Thoracic aorta (tissue), 2 donors: ENCODE data around the gene MAML3. TPM values are rescaled to one million over a fixed set of nuclear protein-coding genes. Genes with fewer than 3 reads are reported as not detected.

Source experiments
- ATAC-seq: fragments of 150-250 bp; one replicate; pipeline ENCODE4 v1.8.0; 2017; ENCODE audit warnings: low read depth; ENCODE audit not compliant: insufficient number of reproducible peaks, low FRiP score
- DNase-seq: peaks from one replicate; pipeline ENCODE4 v3.0.0-alpha.2; 2020; ENCODE audit warnings: low spot score
- H3K27ac ChIP-seq, 2 donors: fragments of 200-600 bp; sonication (generic); 1 replicate in 1 of 2; 2 replicates in 1 of 2; pipeline ENCODE4 v1.5.1; 2016; ENCODE audit warnings: mild to moderate bottlenecking in 2 of 2, moderate library complexity in 2 of 2
- H3K27me3 ChIP-seq: fragments of 200-600 bp; sonication (generic); replicated peaks from 2 replicates; pipeline ENCODE4 v1.6.0; 2016; ENCODE audit warnings: mild to moderate bottlenecking; ENCODE audit not compliant: insufficient read depth
- H3K36me3 ChIP-seq: fragments of 200-600 bp; sonication (generic); one replicate; pipeline ENCODE4 v1.5.1; 2016
- H3K4me1 ChIP-seq, 2 donors: fragments of 200-600 bp; sonication (generic); 1 replicate in 1 of 2; 2 replicates in 1 of 2; pipeline versions ENCODE4 v1.5.1 to v1.6.0; 2016; ENCODE audit warnings: low read depth in 2 of 2, mild to moderate bottlenecking in 1 of 2; ENCODE audit not compliant: control insufficient read depth in 1 of 2
- H3K4me3 ChIP-seq: fragments of 200-600 bp; sonication (generic); 2 replicates; pipeline ENCODE4 v1.5.1; 2016; ENCODE audit warnings: mild to moderate bottlenecking
- H3K9me3 ChIP-seq: fragments of 200-600 bp; sonication (generic); 2 replicates; pipeline ENCODE4 v1.5.1; 2016
- total RNA-seq, 2 donors: library from RNA; depleted of rRNA; stranded (reverse); fragments of >200 nt; gene quantifications; one replicate each; pipeline versions ENCODE4 v1.1.0 to v1.2.3, GENCODE V29; 2016
- TF ChIP-seq, protein P1 (sequence below): fragments of 200-600 bp; sonication (generic); IDR thresholded peaks from one replicate; pipeline ENCODE4 v1.5.1; 2019; ENCODE audit warnings: antibody characterized with exemption

MAML3 gene
- total RNA-seq, 2 donors from 2014 or later: 7.3 to 14.1 TPM

GRCh38 chr4:140068271-140068670 is 85.7 kb downstream of the MAML3 start:
- no peak overlapping the region for H3K4me3 ChIP-seq
- H3K27me3 ChIP-seq: no peaks in the 10 kb centered on the region
- no peak overlapping the region for H3K27ac ChIP-seq
- no peaks in the 10 kb centered on the region for H3K36me3 ChIP-seq
- H3K9me3 ChIP-seq: no peaks in the 10 kb centered on the region
- peaks cover 25% of the 10 kb centered on the region in 2 donors for H3K4me1 ChIP-seq
- no peak for DNase-seq
- TF ChIP-seq, protein P1, sequence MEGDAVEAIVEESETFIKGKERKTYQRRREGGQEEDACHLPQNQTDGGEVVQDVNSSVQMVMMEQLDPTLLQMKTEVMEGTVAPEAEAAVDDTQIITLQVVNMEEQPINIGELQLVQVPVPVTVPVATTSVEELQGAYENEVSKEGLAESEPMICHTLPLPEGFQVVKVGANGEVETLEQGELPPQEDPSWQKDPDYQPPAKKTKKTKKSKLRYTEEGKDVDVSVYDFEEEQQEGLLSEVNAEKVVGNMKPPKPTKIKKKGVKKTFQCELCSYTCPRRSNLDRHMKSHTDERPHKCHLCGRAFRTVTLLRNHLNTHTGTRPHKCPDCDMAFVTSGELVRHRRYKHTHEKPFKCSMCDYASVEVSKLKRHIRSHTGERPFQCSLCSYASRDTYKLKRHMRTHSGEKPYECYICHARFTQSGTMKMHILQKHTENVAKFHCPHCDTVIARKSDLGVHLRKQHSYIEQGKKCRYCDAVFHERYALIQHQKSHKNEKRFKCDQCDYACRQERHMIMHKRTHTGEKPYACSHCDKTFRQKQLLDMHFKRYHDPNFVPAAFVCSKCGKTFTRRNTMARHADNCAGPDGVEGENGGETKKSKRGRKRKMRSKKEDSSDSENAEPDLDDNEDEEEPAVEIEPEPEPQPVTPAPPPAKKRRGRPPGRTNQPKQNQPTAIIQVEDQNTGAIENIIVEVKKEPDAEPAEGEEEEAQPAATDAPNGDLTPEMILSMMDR: no peak
- ATAC-seq: no peak

GRCh38 chr4:140066031-140066930 is 87.7 kb downstream of the MAML3 start:
- no peaks in the 10 kb centered on the region for H3K9me3 ChIP-seq
- H3K4me3 ChIP-seq: no peak overlapping the region
- H3K27ac ChIP-seq: no peak overlapping the region
- no peaks in the 10 kb centered on the region for H3K27me3 ChIP-seq
- ATAC-seq: no peak
- TF ChIP-seq, protein P1: no peak
- H3K36me3 ChIP-seq: no peaks in the 10 kb centered on the region
- DNase-seq: no peak
- peaks cover 18 to 23% of the 10 kb centered on the region in 2 donors for H3K4me1 ChIP-seq

GRCh38 chr4:140065393-140065792 is 88.6 kb downstream of the MAML3 start:
- Histone ChIP-seq H3K27ac (no peak overlapping the region), H3K9me3 (no peaks in the 10 kb centered on the region), H3K27me3 (no peaks in the 10 kb centered on the region), H3K4me1 (peaks cover 17 to 23% of the 10 kb centered on the region in 2 donors), H3K4me3 (no peak overlapping the region), H3K36me3 (no peaks in the 10 kb centered on the region)
- no peak for DNase-seq
- TF ChIP-seq, protein P1: no peak
- no peak for ATAC-seq

GRCh38 chr4:140061659-140062289 is 92.2 kb downstream of the MAML3 start:
- Histone ChIP-seq H3K9me3 (no peaks in the 10 kb centered on the region), H3K4me1 (peaks cover 10 to 25% of the 10 kb centered on the region in 2 donors), H3K27ac (peak overlapping the region; percentile 31 to 63), H3K36me3 (no peaks in the 10 kb centered on the region), H3K4me3 (no peak overlapping the region), H3K27me3 (no peaks in the 10 kb centered on the region)
- no peak for ATAC-seq
- TF ChIP-seq, protein P1: no peak
- no peak for DNase-seq

DNA sequence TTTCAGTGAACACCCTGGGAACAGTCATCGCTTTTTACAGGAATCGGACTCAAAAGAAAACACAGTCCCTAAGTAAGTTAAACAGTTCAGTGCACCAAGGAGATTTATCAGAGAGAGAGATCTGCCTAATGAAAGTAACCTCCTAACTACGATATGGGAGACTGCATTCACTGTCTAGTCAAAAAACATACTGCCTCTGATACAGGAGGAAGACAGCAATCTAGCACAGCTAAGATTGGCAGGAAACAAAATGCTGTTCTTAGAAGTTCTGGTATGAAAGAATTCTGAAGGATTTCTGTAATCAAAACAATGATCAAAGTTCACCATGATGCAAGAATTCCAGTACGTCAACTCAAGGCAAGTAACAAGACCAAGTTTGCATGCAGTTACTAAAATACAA is 92.8 kb downstream of the MAML3 start:
- DNase-seq: no peak
- Histone ChIP-seq H3K36me3 (no peaks in the 10 kb centered on the region), H3K4me3 (peak overlapping the region; percentile 54), H3K4me1 (peaks cover 10 to 25% of the 10 kb centered on the region in 2 donors), H3K9me3 (no peaks in the 10 kb centered on the region), H3K27ac (peak overlapping the region; percentile 31 to 63), H3K27me3 (no peaks in the 10 kb centered on the region)
- no peak for ATAC-seq
- TF ChIP-seq, protein P1: no peak
